Right kidney (tissue), 9 donors: ENCODE data around the gene EIF2D.
"Not testable (repeated sequence)": the region's sequence is repeated elsewhere in the genome, so short reads cannot be mapped to it uniquely, and the experiment has no call there.

Source experiments
- DNase-seq: peaks from one replicate; pipeline ENCODE4 v3.0.0-alpha.2; 2016
- long read RNA-seq, 8 donors: transcript quantifications; one replicate each; lab custom pipeline, GENCODE V29; 2026

The EIF2D gene
- long read RNA-seq, donor 1, transcript EIF2D-201 (15 exons, 2,005 nt): major isoform, 16 of 21 reads
- long read RNA-seq, donor 1, partial matches to known transcripts: 5 of 21 reads
- long read RNA-seq, donor 1, other reads (novel, unspliced or antisense): 0 of 21 reads
- long read RNA-seq, donor 2, transcript EIF2D-201 (15 exons, 2,005 nt): major isoform, 9 of 10 reads
- long read RNA-seq, donor 2, partial matches to known transcripts: 0 of 10 reads
- long read RNA-seq, donor 2, other reads (novel, unspliced or antisense): 0 of 10 reads
- long read RNA-seq, donor 3, transcript EIF2D-201 (15 exons, 2,005 nt): major isoform, 13 of 13 reads
- long read RNA-seq, donor 3, partial matches to known transcripts: 0 of 13 reads
- long read RNA-seq, donor 3, other reads (novel, unspliced or antisense): 0 of 13 reads
- long read RNA-seq, donor 4, full-length matches to known transcripts: 5 of 11 reads
- long read RNA-seq, donor 4, partial matches to known transcripts: 6 of 11 reads
- long read RNA-seq, donor 4, other reads (novel, unspliced or antisense): 0 of 11 reads
- long read RNA-seq, donor 5, transcript EIF2D-201 (15 exons, 2,005 nt): major isoform, 12 of 17 reads
- long read RNA-seq, donor 5, partial matches to known transcripts: 5 of 17 reads
- long read RNA-seq, donor 5, other reads (novel, unspliced or antisense): 0 of 17 reads
- long read RNA-seq, donor 6, transcript EIF2D-201 (15 exons, 2,005 nt): major isoform, 7 of 18 reads
- long read RNA-seq, donor 6, partial matches to known transcripts: 11 of 18 reads
- long read RNA-seq, donor 6, other reads (novel, unspliced or antisense): 0 of 18 reads
- long read RNA-seq, donor 7, transcript EIF2D-201 (15 exons, 2,005 nt): major isoform, 19 of 48 reads
- long read RNA-seq, donor 7, partial matches to known transcripts: 29 of 48 reads
- long read RNA-seq, donor 7, other reads (novel, unspliced or antisense): 0 of 48 reads
- long read RNA-seq, donor 8, transcript EIF2D-201 (15 exons, 2,005 nt): major isoform, 13 of 18 reads
- long read RNA-seq, donor 8, partial matches to known transcripts: 5 of 18 reads
- long read RNA-seq, donor 8, other reads (novel, unspliced or antisense): 0 of 18 reads

GRCh38 chr1:206612129-206612876 lies at the start of gene EIF2D:
TSS of gene EIF2D (minus strand) at chr1:206612465. CDS start at chr1:206612342, 123 bp downstream.
- DNase-seq: peak; percentile 99

GRCh38 chr1:206661161-206661820 lies 49.0 kb upstream of the EIF2D start:
- no peak for DNase-seq

- no peak for DNase-seq
Observed at GRCh38 chr1:206660136-206660535, 47.9 kb upstream of the EIF2D start.

- no peak for DNase-seq
Observed at GRCh38 chr1:206658981-206659273, 46.7 kb upstream of the EIF2D start.

- DNase-seq: peak; percentile 42
Observed at GRCh38 chr1:206658264-206658980, 46.2 kb upstream of the EIF2D start.

GRCh38 chr1:206657751-206658150 lies 45.5 kb upstream of the EIF2D start:
- DNase-seq: no peak

- no peak for DNase-seq
Observed at GRCh38 chr1:206656936-206657335, 44.7 kb upstream of the EIF2D start.

GRCh38 chr1:206655471-206655882 lies 43.2 kb upstream of the EIF2D start:
- no peak for DNase-seq

GRCh38 chr1:206654828-206655227 lies 42.6 kb upstream of the EIF2D start:
- DNase-seq: no peak

GRCh38 chr1:206653715-206654459 lies 41.6 kb upstream of the EIF2D start:
- DNase-seq: no peak

- DNase-seq: no peak
Observed at GRCh38 chr1:206651958-206652890, 40.0 kb upstream of the EIF2D start.

- no peak for DNase-seq
Observed at GRCh38 chr1:206651014-206651413, 38.7 kb upstream of the EIF2D start.

GRCh38 chr1:206649261-206649921 lies 37.1 kb upstream of the EIF2D start:
- DNase-seq: no peak

GRCh38 chr1:206647224-206647623 lies 35.0 kb upstream of the EIF2D start:
- no peak for DNase-seq

- DNase-seq: no peak
Observed at GRCh38 chr1:206646504-206646903, 34.2 kb upstream of the EIF2D start.

GRCh38 chr1:206643118-206643698 lies 30.9 kb upstream of the EIF2D start:
- no peak for DNase-seq

- not testable (repeated sequence) for DNase-seq
Observed at GRCh38 chr1:206642074-206642473, 29.8 kb upstream of the EIF2D start.

- no peak for DNase-seq
Observed at GRCh38 chr1:206637605-206638004, 25.3 kb upstream of the EIF2D start.
